Keratinocyte (primary cell): ENCODE results near the gene NGB. TPM values are rescaled to one million over a fixed set of nuclear protein-coding genes. Genes with fewer than 3 reads are reported as not detected.

ENCODE experiments used
- DNase-seq: peaks from one replicate; pipeline ENCODE4 v3.0.0-alpha.2; 2011; ENCODE audit warnings: low read depth, missing footprints, low spot score
- FAIRE-seq: peaks from 2 replicates; lab custom pipeline; 2011; peaks lifted over from hg19 to GRCh38; lab: Jason Lieb, UNC
- H2AFZ ChIP-seq: 2 replicates; pipeline ENCODE4 v1.6.0; 2012; ENCODE audit warnings: low read length, control low read depth, inconsistent platforms; ENCODE audit not compliant: control insufficient read depth
- H3K27ac ChIP-seq: 2 replicates; pipeline ENCODE4 v1.5.1; 2011; ENCODE audit warnings: low read length; ENCODE audit not compliant: control insufficient read depth, insufficient read depth
- H3K27me3 ChIP-seq: 3 replicates; pipeline ENCODE4 v1.6.0; 2011; ENCODE audit warnings: low read length; ENCODE audit not compliant: control insufficient read depth, insufficient read depth; ENCODE audit errors: extremely low read depth
- H3K36me3 ChIP-seq, 2 experiments: 2 replicates in 1 of 2; 3 replicates in 1 of 2; pipeline ENCODE4 v1.5.1; 2011; ENCODE audit warnings: low read length in 2 of 2, mild to moderate bottlenecking in 1 of 2; ENCODE audit not compliant: control insufficient read depth in 2 of 2, insufficient read depth in 2 of 2; ENCODE audit errors: extremely low read depth in 1 of 2
- H3K4me1 ChIP-seq: 3 replicates; pipeline ENCODE4 v1.5.1; 2011; ENCODE audit warnings: low read length; ENCODE audit not compliant: control insufficient read depth, insufficient read depth; ENCODE audit errors: extremely low read depth
- H3K4me2 ChIP-seq: 3 replicates; pipeline ENCODE4 v1.6.0; 2011; ENCODE audit warnings: low read depth, low read length; ENCODE audit not compliant: control insufficient read depth, insufficient read depth; ENCODE audit errors: extremely low read depth
- H3K4me3 ChIP-seq, 3 experiments: fragments of 200-600 bp in 1 of 3; sonication (generic) in 1 of 3; 2 replicates in 2 of 3; 3 replicates in 1 of 3; pipeline ENCODE4 v1.5.1; 2011 to 2016; ENCODE audit warnings: low read length in 3 of 3, mild to moderate bottlenecking in 3 of 3, control low read depth in 2 of 3, inconsistent platforms in 1 of 3, low read depth in 1 of 3, mixed read lengths in 1 of 3, mixed run types in 1 of 3, moderate library complexity in 1 of 3; ENCODE audit not compliant: control insufficient read depth in 2 of 3, insufficient read depth in 2 of 3; ENCODE audit errors: extremely low read depth in 1 of 3
- H3K79me2 ChIP-seq: 2 replicates; pipeline ENCODE4 v1.6.0; 2012; ENCODE audit warnings: low read length; ENCODE audit not compliant: control insufficient read depth, insufficient read depth
- H3K9ac ChIP-seq: 3 replicates; pipeline ENCODE4 v1.6.0; 2011; ENCODE audit warnings: low read length; ENCODE audit not compliant: control insufficient read depth, insufficient read depth; ENCODE audit errors: extremely low read depth
- H3K9me1 ChIP-seq: 3 replicates; pipeline ENCODE4 v1.6.0; 2011; ENCODE audit warnings: low read length; ENCODE audit not compliant: control insufficient read depth, insufficient read depth; ENCODE audit errors: extremely low read depth
- H3K9me3 ChIP-seq: 2 replicates; pipeline ENCODE4 v1.5.1; 2012; ENCODE audit warnings: low read depth, low read length; ENCODE audit not compliant: control insufficient read depth
- H4K20me1 ChIP-seq: 3 replicates; pipeline ENCODE4 v1.6.0; 2011; ENCODE audit warnings: low read length; ENCODE audit not compliant: control insufficient read depth, insufficient read depth; ENCODE audit errors: extremely low read depth
- CTCF ChIP-seq, 3 experiments: IDR thresholded peaks in 1 of 3; conservative IDR thresholded peaks in 1 of 3; optimal IDR thresholded peaks in 1 of 3; 2 replicates in 2 of 3; 3 replicates in 1 of 3; pipeline versions ENCODE3 to v1.5.1; 2011; ENCODE audit warnings: low read length in 3 of 3, mild to moderate bottlenecking in 3 of 3, moderate library complexity in 2 of 3, control low read depth in 1 of 3, inconsistent platforms in 1 of 3; ENCODE audit not compliant: insufficient read depth in 2 of 3; ENCODE audit errors: extremely low read depth in 1 of 3
- EZH2 ChIP-seq: IDR thresholded peaks from one replicate; pipeline ENCODE4 v1.6.1; 2012; ENCODE audit warnings: inconsistent platforms, mild to moderate bottlenecking, low read length, moderate library complexity
- dilution Hi-C: fragments of 300-500 bp; cut with MboI; formaldehyde crosslinking; loops from one replicate; pipeline ENCODE4 v1.7.0; 2020; ENCODE audit warnings: low sequenced_read_pairs; ENCODE audit not compliant: extremely low pct_ligation_motif_present
- polyA minus RNA-seq, 3 experiments: library from RNA; depleted of rRNA, polyadenylated mRNA; stranded (reverse); fragments of >200 nt; gene quantifications; 1 replicate in 1 of 3; 2 replicates in 1 of 3; 3 replicates in 1 of 3; pipeline ENCODE4 v1.2.3, GENCODE V29; 2011
- polyA plus RNA-seq, 5 experiments: library from polyadenylated mRNA; depleted of rRNA in 3 of 5; stranded (reverse) in 3 of 5; stranded (forward) in 1 of 5; unstranded in 1 of 5; fragments of >200 nt; gene quantifications; 1 replicate in 1 of 5; 2 replicates in 3 of 5; 3 replicates in 1 of 5; pipeline versions ENCODE4 v1.2.1 to v1.2.3, GENCODE V29; 2011 to 2012; ENCODE audit warnings: missing spikeins in 2 of 5, low read depth in 1 of 5, low replicate concordance in 1 of 5

Gene NGB
- not detected in 3 replicates for polyA plus RNA-seq
- polyA plus RNA-seq (2011; ENCODE audit: low read depth) = not detected
- polyA plus RNA-seq (2011; cell fraction: cytosol; rRNA removed) = not detected in 2 replicates
- polyA plus RNA-seq (2011; cell fraction: nucleus; rRNA removed) = not detected in 2 replicates
- not detected in 2 replicates for polyA plus RNA-seq (2012; ENCODE audit: low replicate concordance)
- polyA minus RNA-seq = not detected in 3 replicates
- not detected for polyA minus RNA-seq (2011; cell fraction: cytosol; rRNA and poly(A)+ RNA removed)
- not detected in 2 replicates for polyA minus RNA-seq (2011; cell fraction: nucleus; rRNA and poly(A)+ RNA removed)

GRCh38 chr14:77271113-77271710, at the start of gene NGB:
TSS of gene NGB (minus strand) at chr14:77271206. CDS start at chr14:77270937, 269 bp downstream.
- H4K20me1 ChIP-seq = peaks cover 2% of the 10 kb centered on the region
- no peak within 1 kb of the TSS for H3K9ac ChIP-seq
- FAIRE-seq = no peak
- no peak within 1 kb of the TSS for H3K4me3 ChIP-seq
- peaks cover 37% of the 10 kb centered on the region for H3K27me3 ChIP-seq
- no peak within 1 kb of the TSS for H2AFZ ChIP-seq
- peak within 1 kb of the TSS; percentile 25 for H3K4me2 ChIP-seq
- TF ChIP-seq CTCF (optimal IDR thresholded peaks at IDR 0.05 in 1 of 3, IDR thresholded peaks at IDR 0.05 in 1 of 3, conservative IDR thresholded peaks at IDR 0.05 in 1 of 3; ENCODE audit: extremely low read depth in 1 of 3, insufficient read depth in 2 of 3, low read length in 3 of 3) (no peak), EZH2 (peak; percentile 42)
- no peak within 1 kb of the TSS for H3K27ac ChIP-seq
- peaks cover 0 to 1% of the 10 kb centered on the region in 2 experiments for H3K36me3 ChIP-seq
- H3K9me1 ChIP-seq = no peaks in the 10 kb centered on the region
- no peaks in the 10 kb centered on the region for H3K79me2 ChIP-seq
- no peak for DNase-seq
- H3K4me1 ChIP-seq = peaks cover 8% of the 10 kb centered on the region
- no peaks in the 10 kb centered on the region for H3K9me3 ChIP-seq
- dilution Hi-C loops = no loop called here

- TF ChIP-seq CTCF (optimal IDR thresholded peaks at IDR 0.05 in 1 of 3, IDR thresholded peaks at IDR 0.05 in 1 of 3, conservative IDR thresholded peaks at IDR 0.05 in 1 of 3; ENCODE audit: extremely low read depth in 1 of 3, insufficient read depth in 2 of 3, low read length in 3 of 3) = peak in 2 of 3 experiments; percentile 22 to 37
- TF ChIP-seq EZH2 = no peak
These were observed 49.4 kb upstream of the NGB start, which contains the start of gene POMT2 for GRCh38 chr14:77320238-77320935. TSS of gene POMT2 (minus strand) at chr14:77320883. CDS start at chr14:77320681, 202 bp downstream.

More at GRCh38 chr14:77320238-77320935, 49.4 kb upstream of the NGB start, which contains the start of gene POMT2:
- no peaks in the 10 kb centered on the region for H3K9me1 ChIP-seq
- peak within 1 kb of the TSS; percentile 94 for H3K27ac ChIP-seq
- peaks cover 18% of the 10 kb centered on the region for H3K4me1 ChIP-seq
- DNase-seq (peak; percentile 32), FAIRE-seq (peak; percentile 36)
- H3K9ac ChIP-seq = peak within 1 kb of the TSS; percentile 92
- H3K79me2 ChIP-seq = peaks cover 33% of the 10 kb centered on the region
- peak within 1 kb of the TSS; percentile 83 to 86 (median 84) for H3K4me3 ChIP-seq
- H3K4me2 ChIP-seq = peak within 1 kb of the TSS; percentile 95
- H3K36me3 ChIP-seq = no peaks in the 10 kb centered on the region
- dilution Hi-C loops = no loop called here
- no peaks in the 10 kb centered on the region for H3K27me3 ChIP-seq
- no peaks in the 10 kb centered on the region for H3K9me3 ChIP-seq
- H2AFZ ChIP-seq = peak within 1 kb of the TSS; percentile 97
- H4K20me1 ChIP-seq = no peaks in the 10 kb centered on the region
